NT2/D1 (cell line): Measurements from ENCODE around the gene HSD17B3.

Experiments used
- SUZ12 ChIP-seq: IDR thresholded peaks from 2 replicates; pipeline ENCODE4 v1.6.1; 2011; ENCODE audit not compliant: insufficient read length, insufficient read depth; ENCODE audit errors: extremely low read depth
- YY1 ChIP-seq: IDR thresholded peaks from 2 replicates; pipeline ENCODE4 v1.6.1; 2011; ENCODE audit not compliant: insufficient read length, insufficient read depth

- TF ChIP-seq SUZ12: no peak
- no peak for TF ChIP-seq YY1
Observed at GRCh38 chr9:96251451-96251850, 50.5 kb downstream of the HSD17B3 start.
